Spleen (tissue), 11 donors: ENCODE data around the gene DYNC1LI1. TPM values are rescaled to one million over a fixed set of nuclear protein-coding genes. Genes with fewer than 3 reads are reported as not detected.
A peak's percentile ranks its signal among the peaks of the same experiment; 100 is the strongest.

ENCODE experiments used
- DNase-seq: peaks from one replicate; pipeline ENCODE4 v3.0.0-alpha.2; 2020
- H3K27ac ChIP-seq, 8 donors: fragments of 200-600 bp; sonication (generic) in 7 of 8; 1 replicate in 4 of 8; 2 replicates in 4 of 8; pipeline versions ENCODE4 v1.5.0 to v1.8.0; 2016 to 2021; ENCODE audit warnings: inconsistent platforms in 4 of 8, mild to moderate bottlenecking in 4 of 8, moderate library complexity in 1 of 8
- H3K27me3 ChIP-seq, 7 donors: fragments of 200-600 bp; sonication (generic) in 6 of 7; replicated peaks in 1 of 7; 1 replicate in 4 of 7; 2 replicates in 3 of 7; pipeline versions ENCODE4 v1.5.0 to v1.8.0; 2016 to 2021; ENCODE audit warnings: inconsistent platforms in 3 of 7, mild to moderate bottlenecking in 1 of 7
- H3K36me3 ChIP-seq, 6 donors: fragments of 200-600 bp; sonication (generic) in 5 of 6; 1 replicate in 4 of 6; 2 replicates in 2 of 6; pipeline versions ENCODE4 v1.5.0 to v1.8.0; 2016 to 2021; ENCODE audit warnings: inconsistent platforms in 2 of 6
- H3K4me1 ChIP-seq, 6 donors: fragments of 200-600 bp; sonication (generic) in 5 of 6; 1 replicate in 3 of 6; 2 replicates in 3 of 6; pipeline versions ENCODE4 v1.5.0 to v1.8.0; 2016 to 2021; ENCODE audit warnings: inconsistent platforms in 3 of 6
- H3K4me3 ChIP-seq, 8 donors: fragments of 200-600 bp; sonication (generic) in 7 of 8; 1 replicate in 4 of 8; 2 replicates in 4 of 8; pipeline versions ENCODE4 v1.5.0 to v1.8.0; 2016 to 2021; ENCODE audit warnings: inconsistent platforms in 4 of 8, mild to moderate bottlenecking in 4 of 8, moderate library complexity in 2 of 8
- H3K9me3 ChIP-seq, 8 donors: fragments of 200-600 bp; sonication (generic) in 7 of 8; 1 replicate in 4 of 8; 2 replicates in 4 of 8; pipeline versions ENCODE4 v1.5.0 to v1.8.0; 2016 to 2021; ENCODE audit warnings: inconsistent platforms in 4 of 8
- POLR2A ChIP-seq, 3 donors: fragments of 450-650 bp; IDR thresholded peaks; one replicate each; pipeline ENCODE4 v1.5.1; 2017; ENCODE audit warnings: antibody characterized with exemption in 3 of 3, mild to moderate bottlenecking in 1 of 3
- POLR2AphosphoS5 ChIP-seq, 3 donors: sonication (generic); formaldehyde crosslinking; IDR thresholded peaks; one replicate each; pipeline ENCODE4 v1.5.1; 2017; ENCODE audit warnings: antibody characterized with exemption in 3 of 3
- WGBS, 5 donors: extraction: QIAGEN DNeasy Blood & Tissue Kit in 3 of 5; methylation state at CpG; one replicate each; pipeline versions ENCODE4 v1.1.5 to v1.1.7; 2013 to 2018; 5-methylcytosine and 5-hydroxymethylcytosine counted together
- intact Hi-C: fragments of 100-400 bp; cut with DNase I; formaldehyde crosslinking; loops from one replicate; pipeline ENCODE4 v1.15.0; 2023; ENCODE audit warnings: low total_unique reads
- polyA plus RNA-seq, 3 donors: library from polyadenylated mRNA; stranded (reverse); fragments of 200-250 nt; gene quantifications; one replicate each; pipeline ENCODE4 v1.2.1, GENCODE V29; 2013
- total RNA-seq, 7 donors: library from RNA; depleted of rRNA in 3 of 7; stranded (reverse); fragments of >200 nt in 3 of 7; fragmentation: NEBNext Ultra II Directional in 4 of 7; extraction: Animal tissue kit (Norgen Biotek cat#: 25700) in 4 of 7; gene quantifications; one replicate each; pipeline versions ENCODE4 v1.1.0 to v1.2.1, GENCODE V29; 2016 to 2021
- TF ChIP-seq, protein P1 (sequence below), 11 experiments: fragments of 200-600 bp in 7 of 11; fragments of 450-650 bp in 4 of 11; sonication (generic) in 4 of 11; IDR thresholded peaks in 8 of 11; conservative IDR thresholded peaks in 3 of 11; 1 replicate in 7 of 11; 2 replicates in 4 of 11; pipeline versions ENCODE4 v1.4.0 to v1.8.0; 2016 to 2021; ENCODE audit warnings: antibody characterized with exemption in 11 of 11, inconsistent platforms in 4 of 11, mild to moderate bottlenecking in 1 of 11
- donor health status: healthy with polysubstance abuse.
- donor health status: DM: no; HTN: no; CAD: no; lungs with moderate emphysema.
- donor health status: DM: no; HTN: no; CAD: no.
- donor health status: Bipolar disorder and iron deficiency.
- donor health status: healthy.
- donor health status: DM: no; HTN: no; CAD: no.
- donor health status: DM: yes; HTN: yes; CAD: no.

Gene DYNC1LI1
- total and polyA plus RNA-seq, 10 donors: 13.3 to 46.4 (median 36.1) TPM

DNA sequence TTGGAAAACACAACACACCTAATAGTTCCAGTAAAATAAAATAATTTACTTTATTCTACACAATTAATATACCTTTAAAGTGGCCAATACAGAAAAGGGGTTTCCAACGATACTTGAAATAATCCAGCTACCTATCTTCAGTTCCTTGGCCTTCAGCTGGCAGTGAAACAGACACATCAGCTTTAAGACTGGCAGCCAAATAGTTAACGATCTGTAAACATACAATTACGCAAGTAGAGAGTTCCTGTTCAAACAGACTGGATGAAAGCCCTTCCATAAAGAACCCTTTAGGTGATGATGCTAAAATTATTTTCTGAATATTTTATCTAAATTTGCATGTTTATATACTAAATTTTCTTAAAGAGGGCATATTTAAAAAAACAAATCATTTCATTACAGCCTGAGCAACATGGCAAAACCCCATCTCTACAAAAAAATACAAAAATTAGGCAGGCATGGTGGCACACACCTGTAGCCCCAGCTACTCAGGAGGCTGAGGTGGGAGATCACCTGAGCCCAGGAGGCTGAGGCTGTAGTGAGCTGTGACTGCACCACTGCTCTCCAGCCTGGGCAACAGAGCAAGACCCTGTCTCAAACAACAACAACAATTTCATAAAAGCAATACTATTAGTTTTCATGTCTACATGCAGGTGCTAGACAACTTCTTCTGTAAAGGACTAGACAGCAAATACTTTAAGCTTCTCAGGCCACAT is 12.9 kb downstream of the DYNC1LI1 start:
- no peak for DNase-seq
- Histone ChIP-seq H3K9me3 (no peaks in the 10 kb centered on the region), H3K36me3 (peaks cover 0 to 21% (median 5%) of the 10 kb centered on the region in 6 donors), H3K27me3 (no peaks in the 10 kb centered on the region), H3K27ac (no peak overlapping the region), H3K4me1 (peaks cover 10 to 88% (median 34%) of the 10 kb centered on the region in 6 donors), H3K4me3 (no peak overlapping the region)
- WGBS, 5 donors: 55 to 81% (median 76%) methylated on average over 3 of the region's 3 CpGs
- TF ChIP-seq POLR2A (IDR thresholded peaks at IDR 0.05) (no peak), POLR2AphosphoS5 (IDR thresholded peaks at IDR 0.05) (no peak)
- TF ChIP-seq, protein P1, sequence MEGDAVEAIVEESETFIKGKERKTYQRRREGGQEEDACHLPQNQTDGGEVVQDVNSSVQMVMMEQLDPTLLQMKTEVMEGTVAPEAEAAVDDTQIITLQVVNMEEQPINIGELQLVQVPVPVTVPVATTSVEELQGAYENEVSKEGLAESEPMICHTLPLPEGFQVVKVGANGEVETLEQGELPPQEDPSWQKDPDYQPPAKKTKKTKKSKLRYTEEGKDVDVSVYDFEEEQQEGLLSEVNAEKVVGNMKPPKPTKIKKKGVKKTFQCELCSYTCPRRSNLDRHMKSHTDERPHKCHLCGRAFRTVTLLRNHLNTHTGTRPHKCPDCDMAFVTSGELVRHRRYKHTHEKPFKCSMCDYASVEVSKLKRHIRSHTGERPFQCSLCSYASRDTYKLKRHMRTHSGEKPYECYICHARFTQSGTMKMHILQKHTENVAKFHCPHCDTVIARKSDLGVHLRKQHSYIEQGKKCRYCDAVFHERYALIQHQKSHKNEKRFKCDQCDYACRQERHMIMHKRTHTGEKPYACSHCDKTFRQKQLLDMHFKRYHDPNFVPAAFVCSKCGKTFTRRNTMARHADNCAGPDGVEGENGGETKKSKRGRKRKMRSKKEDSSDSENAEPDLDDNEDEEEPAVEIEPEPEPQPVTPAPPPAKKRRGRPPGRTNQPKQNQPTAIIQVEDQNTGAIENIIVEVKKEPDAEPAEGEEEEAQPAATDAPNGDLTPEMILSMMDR (IDR thresholded peaks at IDR 0.05 in 8 of 11, conservative IDR thresholded peaks at IDR 0.05 in 3 of 11): no peak
- intact Hi-C loops: no loop called here

GRCh38 chr3:32556332-32556731 is 14.3 kb downstream of the DYNC1LI1 start:
- DNase-seq: no peak
- H3K4me1 ChIP-seq: peaks cover 10 to 89% (median 44%) of the 10 kb centered on the region in 6 donors
- no peaks in the 10 kb centered on the region for H3K27me3 ChIP-seq
- TF ChIP-seq POLR2AphosphoS5 (IDR thresholded peaks at IDR 0.05): no peak
- TF ChIP-seq, protein P1 (IDR thresholded peaks at IDR 0.05 in 8 of 11, conservative IDR thresholded peaks at IDR 0.05 in 3 of 11): no peak
- no peak for TF ChIP-seq POLR2A (IDR thresholded peaks at IDR 0.05)
- no peaks in the 10 kb centered on the region for H3K9me3 ChIP-seq
- 85 to 97% (median 93%) methylated on average over 3 of the region's 3 CpGs for WGBS, 5 donors
- intact Hi-C loops: no loop called here
- no peak overlapping the region for H3K4me3 ChIP-seq
- peaks cover 0 to 13% (median 5%) of the 10 kb centered on the region in 6 donors for H3K36me3 ChIP-seq
- H3K27ac ChIP-seq: no peak overlapping the region

- Histone ChIP-seq H3K9me3 (no peaks in the 10 kb centered on the region), H3K27ac (peak overlapping the region in 1 of 8 donors; percentile 10), H3K4me1 (peaks cover 16 to 90% (median 55%) of the 10 kb centered on the region in 6 donors), H3K27me3 (no peaks in the 10 kb centered on the region), H3K36me3 (no peaks in the 10 kb centered on the region), H3K4me3 (no peak overlapping the region)
- intact Hi-C loops: no loop called here
- DNase-seq: no peak
- TF ChIP-seq, protein P1 (IDR thresholded peaks at IDR 0.05 in 8 of 11, conservative IDR thresholded peaks at IDR 0.05 in 3 of 11): no peak
- TF ChIP-seq POLR2A (IDR thresholded peaks at IDR 0.05): no peak
- TF ChIP-seq POLR2AphosphoS5 (IDR thresholded peaks at IDR 0.05): no peak
Observed at GRCh38 chr3:32553973-32554372, 16.7 kb downstream of the DYNC1LI1 start.

- no peaks in the 10 kb centered on the region for H3K36me3 ChIP-seq
- H3K27ac ChIP-seq: no peak overlapping the region
- no peak overlapping the region for H3K4me3 ChIP-seq
- no peaks in the 10 kb centered on the region for H3K9me3 ChIP-seq
- intact Hi-C loops: no loop called here
- TF ChIP-seq, protein P1 (IDR thresholded peaks at IDR 0.05 in 8 of 11, conservative IDR thresholded peaks at IDR 0.05 in 3 of 11): no peak
- TF ChIP-seq POLR2A (IDR thresholded peaks at IDR 0.05): no peak
- no peak for TF ChIP-seq POLR2AphosphoS5 (IDR thresholded peaks at IDR 0.05)
- WGBS, 5 donors: 81 to 96% (median 94%) methylated on average over 2 of the region's 2 CpGs
- H3K4me1 ChIP-seq: peaks cover 16 to 87% (median 55%) of the 10 kb centered on the region in 6 donors
- DNase-seq: no peak
- H3K27me3 ChIP-seq: no peaks in the 10 kb centered on the region
Observed at GRCh38 chr3:32553459-32553858, 17.2 kb downstream of the DYNC1LI1 start.
